ENCODE results near the gene GAGE12G. TPM values are rescaled to one million over a fixed set of nuclear protein-coding genes. Genes with fewer than 3 reads are reported as not detected.
"Not testable (repeated sequence)": the region's sequence is repeated elsewhere in the genome, so short reads cannot be mapped to it uniquely, and the experiment has no call there.

GAGE12G gene
- total and polyA plus RNA-seq, 5 donors from 2014 or later: not detected

GRCh38 chrX:49589196-49589595 lies 19.0 kb downstream of the GAGE12G start, which contains the start of gene GAGE2A:
TSS of gene GAGE2A (plus strand) at chrX:49589496. CDS start at chrX:49590651, 1,155 bp downstream.
- H3K9me3 Mint-ChIP-seq; H3K36me3 ChIP-seq (ENCODE audit: control insufficient read depth, insufficient read depth, low read length); H3K27me3 ChIP-seq (ENCODE audit: control insufficient read depth, insufficient read depth, low read length); H3K4me1 Mint-ChIP-seq; H3K27me3 Mint-ChIP-seq; ATAC-seq (ENCODE audit: low read depth in 2 of 2); DNase-seq; H3K9me3 ChIP-seq (ENCODE audit: control insufficient read depth in 2 of 2, low read length in 2 of 2); H3K4me1 ChIP-seq (ENCODE audit: control insufficient read depth, insufficient read depth, low read length, poor library complexity, severe bottlenecking); H3K4me3 Mint-ChIP-seq; H3K27ac ChIP-seq (ENCODE audit: insufficient read depth, low read length, poor library complexity, severe bottlenecking); H3K36me3 Mint-ChIP-seq; H3K4me3 ChIP-seq (ENCODE audit: low read depth, low read length); H3K27ac Mint-ChIP-seq: not testable (repeated sequence)

- not testable (repeated sequence) for H3K4me1 Mint-ChIP-seq; H3K36me3 ChIP-seq (ENCODE audit: control insufficient read depth, insufficient read depth, low read length); H3K36me3 Mint-ChIP-seq; H3K27me3 Mint-ChIP-seq; H3K4me3 ChIP-seq (ENCODE audit: low read depth, low read length); H3K27ac ChIP-seq (ENCODE audit: insufficient read depth, low read length, poor library complexity, severe bottlenecking); H3K27ac Mint-ChIP-seq; DNase-seq; H3K4me3 Mint-ChIP-seq; H3K27me3 ChIP-seq (ENCODE audit: control insufficient read depth, insufficient read depth, low read length); H3K9me3 ChIP-seq (ENCODE audit: control insufficient read depth in 2 of 2, low read length in 2 of 2); H3K9me3 Mint-ChIP-seq; H3K4me1 ChIP-seq (ENCODE audit: control insufficient read depth, insufficient read depth, low read length, poor library complexity, severe bottlenecking); ATAC-seq (ENCODE audit: low read depth in 2 of 2)
Measured at GRCh38 chrX:49589769-49590478, 19.7 kb downstream of the GAGE12G start.

- DNase-seq; H3K4me1 ChIP-seq (ENCODE audit: control insufficient read depth, insufficient read depth, low read length, poor library complexity, severe bottlenecking); H3K27ac ChIP-seq (ENCODE audit: insufficient read depth, low read length, poor library complexity, severe bottlenecking); H3K9me3 ChIP-seq (ENCODE audit: control insufficient read depth in 2 of 2, low read length in 2 of 2); H3K27me3 Mint-ChIP-seq; H3K4me1 Mint-ChIP-seq; H3K4me3 ChIP-seq (ENCODE audit: low read depth, low read length); ATAC-seq (ENCODE audit: low read depth in 2 of 2); H3K36me3 Mint-ChIP-seq; H3K9me3 Mint-ChIP-seq; H3K36me3 ChIP-seq (ENCODE audit: control insufficient read depth, insufficient read depth, low read length); H3K4me3 Mint-ChIP-seq; H3K27me3 ChIP-seq (ENCODE audit: control insufficient read depth, insufficient read depth, low read length); H3K27ac Mint-ChIP-seq: not testable (repeated sequence)
Measured at GRCh38 chrX:49590488-49590887, 20.3 kb downstream of the GAGE12G start.

- not testable (repeated sequence) for H3K27me3 ChIP-seq (ENCODE audit: control insufficient read depth, insufficient read depth, low read length); H3K27ac Mint-ChIP-seq; H3K27ac ChIP-seq (ENCODE audit: insufficient read depth, low read length, poor library complexity, severe bottlenecking); H3K4me1 Mint-ChIP-seq; H3K9me3 ChIP-seq (ENCODE audit: control insufficient read depth in 2 of 2, low read length in 2 of 2); H3K4me1 ChIP-seq (ENCODE audit: control insufficient read depth, insufficient read depth, low read length, poor library complexity, severe bottlenecking); H3K36me3 Mint-ChIP-seq; H3K4me3 Mint-ChIP-seq; DNase-seq; ATAC-seq (ENCODE audit: low read depth in 2 of 2); H3K9me3 Mint-ChIP-seq; H3K27me3 Mint-ChIP-seq; H3K36me3 ChIP-seq (ENCODE audit: control insufficient read depth, insufficient read depth, low read length); H3K4me3 ChIP-seq (ENCODE audit: low read depth, low read length)
Measured at GRCh38 chrX:49598720-49599119, 28.5 kb downstream of the GAGE12G start, which contains the start of gene GAGE1. TSS of gene GAGE1 (plus strand) at chrX:49599020. CDS start at chrX:49600175, 1,155 bp downstream.

- Histone ChIP-seq H3K4me3 (ENCODE audit: low read depth, low read length) (no peak overlapping the region), H3K27me3 (ENCODE audit: control insufficient read depth, insufficient read depth, low read length) (no peaks in the 10 kb centered on the region), H3K4me1 (ENCODE audit: control insufficient read depth, insufficient read depth, low read length, poor library complexity, severe bottlenecking) (no peaks in the 10 kb centered on the region), H3K27ac (ENCODE audit: insufficient read depth, low read length, poor library complexity, severe bottlenecking) (no peak overlapping the region), H3K36me3 (ENCODE audit: control insufficient read depth, insufficient read depth, low read length) (no peaks in the 10 kb centered on the region), H3K9me3 (ENCODE audit: control insufficient read depth in 2 of 2, low read length in 2 of 2) (no peaks in the 10 kb centered on the region)
- ATAC-seq (ENCODE audit: low read depth in 2 of 2): no peak
- Mint-ChIP-seq H3K9me3 (peaks cover 0 to 2% (median 0%) of the 10 kb centered on the region in 7 donors), H3K36me3 (no peaks in the 10 kb centered on the region), H3K4me3 (no peak overlapping the region), H3K27ac (no peak overlapping the region), H3K27me3 (peaks cover 4% of the 10 kb centered on the region), H3K4me1 (no peaks in the 10 kb centered on the region)
- no peak for DNase-seq
Measured at GRCh38 chrX:49610718-49611310, 40.6 kb downstream of the GAGE12G start.

- Histone ChIP-seq H3K36me3 (ENCODE audit: control insufficient read depth, insufficient read depth, low read length) (no peaks in the 10 kb centered on the region), H3K9me3 (ENCODE audit: control insufficient read depth in 2 of 2, low read length in 2 of 2) (no peaks in the 10 kb centered on the region), H3K27me3 (ENCODE audit: control insufficient read depth, insufficient read depth, low read length) (no peaks in the 10 kb centered on the region), H3K4me3 (ENCODE audit: low read depth, low read length) (no peak overlapping the region), H3K27ac (ENCODE audit: insufficient read depth, low read length, poor library complexity, severe bottlenecking) (no peak overlapping the region), H3K4me1 (ENCODE audit: control insufficient read depth, insufficient read depth, low read length, poor library complexity, severe bottlenecking) (no peaks in the 10 kb centered on the region)
- no peak for DNase-seq
- no peaks in the 10 kb centered on the region for H3K27me3 Mint-ChIP-seq
- peaks cover 0 to 2% (median 0%) of the 10 kb centered on the region in 7 donors for H3K9me3 Mint-ChIP-seq
- no peaks in the 10 kb centered on the region for H3K4me1 Mint-ChIP-seq
- no peak overlapping the region for H3K27ac Mint-ChIP-seq
- ATAC-seq (ENCODE audit: low read depth in 2 of 2): no peak
- no peak overlapping the region for H3K4me3 Mint-ChIP-seq
- H3K36me3 Mint-ChIP-seq: no peaks in the 10 kb centered on the region
Measured at GRCh38 chrX:49618574-49618973, 48.4 kb downstream of the GAGE12G start.

Other genes starting within 250 kb of the GAGE12G start
- not detected for gene GAGE12J, start 248.4 kb upstream of the GAGE12G start, total RNA-seq
- not detected for gene GAGE12J, start 248.4 kb upstream of the GAGE12G start, polyA plus RNA-seq
- not detected for gene GAGE13, start 238.8 kb upstream of the GAGE12G start, total RNA-seq
- not detected for gene GAGE13, start 238.8 kb upstream of the GAGE12G start, polyA plus RNA-seq
- gene GAGE12C, start 38.2 kb upstream of the GAGE12G start, total RNA-seq: not detected
- gene GAGE12C, start 38.2 kb upstream of the GAGE12G start, polyA plus RNA-seq: not detected
- gene GAGE12D, start 28.7 kb upstream of the GAGE12G start, total RNA-seq: not detected
- not detected for gene GAGE12D, start 28.7 kb upstream of the GAGE12G start, polyA plus RNA-seq
- not detected for gene GAGE12E, start 19.1 kb upstream of the GAGE12G start, total RNA-seq
- not detected for gene GAGE12E, start 19.1 kb upstream of the GAGE12G start, polyA plus RNA-seq
- not detected for gene GAGE12F, start 9.6 kb upstream of the GAGE12G start, total RNA-seq
- gene GAGE12F, start 9.6 kb upstream of the GAGE12G start, polyA plus RNA-seq: not detected
- not detected for gene GAGE12H, start 9.5 kb downstream of the GAGE12G start, total RNA-seq
- gene GAGE12H, start 9.5 kb downstream of the GAGE12G start, polyA plus RNA-seq: not detected
- not detected for gene GAGE2A, start 19.1 kb downstream of the GAGE12G start, total RNA-seq
- gene GAGE2A, start 19.1 kb downstream of the GAGE12G start, polyA plus RNA-seq: not detected
- gene GAGE1, start 28.6 kb downstream of the GAGE12G start, total RNA-seq: not detected
- not detected for gene GAGE1, start 28.6 kb downstream of the GAGE12G start, polyA plus RNA-seq
- not detected for gene PAGE1, start 125.6 kb downstream of the GAGE12G start, total RNA-seq
- gene PAGE1, start 125.6 kb downstream of the GAGE12G start, polyA plus RNA-seq: not detected

All from CD4-positive, CD25-positive, alpha-beta regulatory T cell (primary cell).